Measurements from ENCODE around the gene ZNF334.

DNA sequence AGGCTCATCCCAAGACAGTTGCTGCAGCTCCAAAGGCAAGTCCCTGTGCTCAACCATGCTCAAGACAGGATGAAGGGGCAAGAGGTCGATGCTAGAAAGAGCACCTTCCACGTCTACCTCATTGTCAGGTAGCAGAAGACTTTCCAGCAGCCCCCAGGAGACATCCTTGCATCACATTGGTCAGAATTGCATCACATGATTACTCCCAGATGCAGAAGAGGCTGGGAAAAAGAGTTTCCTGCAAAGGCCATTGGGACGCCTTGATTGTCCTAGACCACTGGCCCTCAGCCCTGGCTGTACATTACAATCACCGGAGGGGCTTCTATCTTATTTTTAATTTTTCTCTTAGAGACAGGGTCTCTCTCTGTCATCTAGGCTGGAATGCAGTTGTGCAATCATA, 17.3 kb upstream of the ZNF334 start:
- TF ChIP-seq, protein P1, sequence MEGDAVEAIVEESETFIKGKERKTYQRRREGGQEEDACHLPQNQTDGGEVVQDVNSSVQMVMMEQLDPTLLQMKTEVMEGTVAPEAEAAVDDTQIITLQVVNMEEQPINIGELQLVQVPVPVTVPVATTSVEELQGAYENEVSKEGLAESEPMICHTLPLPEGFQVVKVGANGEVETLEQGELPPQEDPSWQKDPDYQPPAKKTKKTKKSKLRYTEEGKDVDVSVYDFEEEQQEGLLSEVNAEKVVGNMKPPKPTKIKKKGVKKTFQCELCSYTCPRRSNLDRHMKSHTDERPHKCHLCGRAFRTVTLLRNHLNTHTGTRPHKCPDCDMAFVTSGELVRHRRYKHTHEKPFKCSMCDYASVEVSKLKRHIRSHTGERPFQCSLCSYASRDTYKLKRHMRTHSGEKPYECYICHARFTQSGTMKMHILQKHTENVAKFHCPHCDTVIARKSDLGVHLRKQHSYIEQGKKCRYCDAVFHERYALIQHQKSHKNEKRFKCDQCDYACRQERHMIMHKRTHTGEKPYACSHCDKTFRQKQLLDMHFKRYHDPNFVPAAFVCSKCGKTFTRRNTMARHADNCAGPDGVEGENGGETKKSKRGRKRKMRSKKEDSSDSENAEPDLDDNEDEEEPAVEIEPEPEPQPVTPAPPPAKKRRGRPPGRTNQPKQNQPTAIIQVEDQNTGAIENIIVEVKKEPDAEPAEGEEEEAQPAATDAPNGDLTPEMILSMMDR (optimal IDR thresholded peaks at IDR 0.05 in 1 of 3, IDR thresholded peaks at IDR 0.05 in 1 of 3, conservative IDR thresholded peaks at IDR 0.05 in 1 of 3; ENCODE audit: extremely low read depth in 1 of 3, insufficient read depth in 2 of 3, low read length in 3 of 3) = no peak
- no peak for TF ChIP-seq EZH2 (IDR thresholded peaks at IDR 0.05; ENCODE audit: low read length)
